VCaP (cell line): ENCODE data around the gene DENR.
"Not testable (repeated sequence)": the region's sequence is repeated elsewhere in the genome, so short reads cannot be mapped to it uniquely, and the experiment has no call there.

Experiments
- H3K27ac ChIP-seq: fragments of 450-650 bp; 2 replicates; pipeline ENCODE4 v1.5.1; 2017
- CTCF ChIP-seq: fragments of 450-650 bp; conservative IDR thresholded peaks from 2 replicates; pipeline ENCODE4 v1.5.1; 2017; ENCODE audit warnings: mild to moderate bottlenecking, moderate library complexity

DENR gene

GRCh38 chr12:122752464-122753318 lies at the start of gene DENR:
DENR (plus strand) TSS chr12:122752824; CDS start chr12:122753702, 878 bp downstream.
- TF ChIP-seq CTCF, result peak; percentile 92
- peak within 1 kb of the TSS; percentile 95 for H3K27ac ChIP-seq

GRCh38 chr12:122702890-122703611 lies 49.6 kb upstream of the DENR start, which contains the start of gene HCAR2:
HCAR2 (minus strand) TSS chr12:122703357; CDS start chr12:122703283, 74 bp downstream.
- H3K27ac ChIP-seq, result not testable (repeated sequence)

- not testable (repeated sequence) for H3K27ac ChIP-seq
These were observed 48.8 kb upstream of the DENR start for GRCh38 chr12:122703841-122704240.

- H3K27ac ChIP-seq, result not testable (repeated sequence)
These were observed 43.3 kb upstream of the DENR start for GRCh38 chr12:122709287-122709686.

GRCh38 chr12:122710341-122710740 lies 42.3 kb upstream of the DENR start:
- H3K27ac ChIP-seq, result not testable (repeated sequence)

GRCh38 chr12:122711266-122711665 lies 41.4 kb upstream of the DENR start:
- not testable (repeated sequence) for H3K27ac ChIP-seq

- H3K27ac ChIP-seq, result not testable (repeated sequence)
These were observed 39.0 kb upstream of the DENR start for GRCh38 chr12:122713491-122714188.

GRCh38 chr12:122715211-122715610 lies 37.4 kb upstream of the DENR start:
- not testable (repeated sequence) for H3K27ac ChIP-seq

- H3K27ac ChIP-seq, result not testable (repeated sequence)
These were observed 36.0 kb upstream of the DENR start, which contains the start of gene HCAR3 for GRCh38 chr12:122716658-122717057. HCAR3 (minus strand) TSS chr12:122716811; CDS start chr12:122716737, 74 bp downstream.

GRCh38 chr12:122721057-122721545 lies 31.5 kb upstream of the DENR start:
- no peak overlapping the region for H3K27ac ChIP-seq

GRCh38 chr12:122722387-122722786 lies 30.2 kb upstream of the DENR start:
- no peak for TF ChIP-seq CTCF
- H3K27ac ChIP-seq, result no peak overlapping the region

More at GRCh38 chr12:122721057-122721545, 31.5 kb upstream of the DENR start:
- no peak for TF ChIP-seq CTCF
